SK-N-MC (cell line): ENCODE measurements around the gene GABRR2.

Experiments
- EZH2 ChIP-seq: fragments of 200-600 bp; sonication (generic); IDR thresholded peaks from one replicate; pipeline ENCODE4 v1.6.1; 2017; ENCODE audit warnings: antibody characterized with exemption
- FOXP2 ChIP-seq: optimal IDR thresholded peaks from 2 replicates; pipeline ENCODE3; 2011; ENCODE audit warnings: mild to moderate bottlenecking, moderate library complexity; ENCODE audit not compliant: insufficient read depth; ENCODE audit errors: extremely low read length, control extremely low read depth
- POLR2AphosphoS5 ChIP-seq: IDR thresholded peaks from 2 replicates; pipeline ENCODE4 v1.6.1; 2012; ENCODE audit warnings: mild to moderate bottlenecking, low read depth, low read length, borderline replicate concordance

DNA sequence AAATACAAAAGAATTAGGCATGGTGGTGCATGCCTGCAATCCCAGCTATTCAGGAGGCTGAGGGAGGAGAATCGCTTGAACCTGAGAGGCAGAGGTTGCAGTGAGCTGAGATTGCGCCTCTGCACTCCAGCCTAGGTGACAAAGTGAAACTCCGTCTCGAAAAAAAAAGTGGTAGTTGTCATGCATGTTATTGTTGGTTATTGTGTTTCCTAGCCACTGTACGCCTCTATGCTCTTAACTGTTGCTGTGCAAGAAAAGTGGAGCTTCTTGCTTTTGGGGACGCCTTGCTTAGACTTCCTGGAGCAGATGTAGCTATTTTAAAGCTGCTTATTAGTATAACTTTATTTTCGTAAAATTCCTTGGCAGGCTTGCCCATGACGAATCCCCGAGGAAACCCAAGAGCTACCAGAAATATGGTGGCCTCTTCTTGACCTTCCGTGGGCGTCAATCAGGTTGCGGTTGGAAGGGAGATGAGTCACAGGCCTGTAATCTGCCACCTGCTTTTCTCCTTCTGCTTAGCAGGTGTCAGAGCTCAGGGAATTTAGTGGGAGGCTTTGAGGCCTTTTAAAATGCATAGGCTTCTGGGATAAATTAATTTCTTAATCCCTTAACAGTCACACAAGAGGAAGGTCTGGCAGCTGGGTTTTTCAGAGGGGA lies 17.3 kb downstream of the GABRR2 start:
- TF ChIP-seq EZH2 (no peak), POLR2AphosphoS5 (no peak), FOXP2 (no peak)
